Peyer's patch (tissue), 4 donors: ENCODE results near the gene RAPH1. TPM values are rescaled to one million over a fixed set of nuclear protein-coding genes. Genes with fewer than 3 reads are reported as not detected.

ENCODE experiments used
- DNase-seq, 3 donors: peaks; one replicate each; pipeline ENCODE4 v3.0.0-alpha.2; 2017 to 2019
- H3K27ac ChIP-seq, 4 donors: fragments of 200-600 bp; sonication (generic); one replicate each; pipeline ENCODE4 v1.5.1; 2016 to 2019
- H3K27me3 ChIP-seq, 2 donors: fragments of 200-600 bp; sonication (generic); one replicate each; pipeline ENCODE4 v1.5.1; 2019
- H3K36me3 ChIP-seq, 3 donors: fragments of 200-600 bp; sonication (generic); one replicate each; pipeline ENCODE4 v1.5.1; 2016 to 2019
- H3K4me1 ChIP-seq, 4 donors: fragments of 200-600 bp; sonication (generic); one replicate each; pipeline ENCODE4 v1.5.1; 2016 to 2019
- H3K4me3 ChIP-seq, 4 donors: fragments of 200-600 bp; sonication (generic); 1 replicate in 3 of 4; 2 replicates in 1 of 4; pipeline ENCODE4 v1.5.1; 2016 to 2019; ENCODE audit warnings: mild to moderate bottlenecking in 1 of 4
- H3K9me3 ChIP-seq, 4 donors: fragments of 200-600 bp; sonication (generic); one replicate each; pipeline ENCODE4 v1.5.1; 2016 to 2019; ENCODE audit warnings: mild to moderate bottlenecking in 1 of 4
- CTCF ChIP-seq, 6 experiments: fragments of 450-650 bp in 4 of 6; fragments of 200-600 bp in 2 of 6; sonication (generic) in 1 of 6; IDR thresholded peaks; one replicate each; pipeline ENCODE4 v1.5.1; 2017 to 2019; ENCODE audit warnings: antibody characterized with exemption in 6 of 6, mild to moderate bottlenecking in 3 of 6, moderate library complexity in 1 of 6
- POLR2A ChIP-seq, 2 donors: fragments of 450-650 bp; IDR thresholded peaks; one replicate each; pipeline ENCODE4 v1.5.1; 2017; ENCODE audit warnings: antibody characterized with exemption in 2 of 2, mild to moderate bottlenecking in 2 of 2, moderate library complexity in 2 of 2
- total RNA-seq, 4 donors: library from RNA; depleted of rRNA; stranded (reverse); fragments of >200 nt; gene quantifications; one replicate each; pipeline ENCODE4 v1.1.0, GENCODE V29; 2016

Gene RAPH1, protein sequence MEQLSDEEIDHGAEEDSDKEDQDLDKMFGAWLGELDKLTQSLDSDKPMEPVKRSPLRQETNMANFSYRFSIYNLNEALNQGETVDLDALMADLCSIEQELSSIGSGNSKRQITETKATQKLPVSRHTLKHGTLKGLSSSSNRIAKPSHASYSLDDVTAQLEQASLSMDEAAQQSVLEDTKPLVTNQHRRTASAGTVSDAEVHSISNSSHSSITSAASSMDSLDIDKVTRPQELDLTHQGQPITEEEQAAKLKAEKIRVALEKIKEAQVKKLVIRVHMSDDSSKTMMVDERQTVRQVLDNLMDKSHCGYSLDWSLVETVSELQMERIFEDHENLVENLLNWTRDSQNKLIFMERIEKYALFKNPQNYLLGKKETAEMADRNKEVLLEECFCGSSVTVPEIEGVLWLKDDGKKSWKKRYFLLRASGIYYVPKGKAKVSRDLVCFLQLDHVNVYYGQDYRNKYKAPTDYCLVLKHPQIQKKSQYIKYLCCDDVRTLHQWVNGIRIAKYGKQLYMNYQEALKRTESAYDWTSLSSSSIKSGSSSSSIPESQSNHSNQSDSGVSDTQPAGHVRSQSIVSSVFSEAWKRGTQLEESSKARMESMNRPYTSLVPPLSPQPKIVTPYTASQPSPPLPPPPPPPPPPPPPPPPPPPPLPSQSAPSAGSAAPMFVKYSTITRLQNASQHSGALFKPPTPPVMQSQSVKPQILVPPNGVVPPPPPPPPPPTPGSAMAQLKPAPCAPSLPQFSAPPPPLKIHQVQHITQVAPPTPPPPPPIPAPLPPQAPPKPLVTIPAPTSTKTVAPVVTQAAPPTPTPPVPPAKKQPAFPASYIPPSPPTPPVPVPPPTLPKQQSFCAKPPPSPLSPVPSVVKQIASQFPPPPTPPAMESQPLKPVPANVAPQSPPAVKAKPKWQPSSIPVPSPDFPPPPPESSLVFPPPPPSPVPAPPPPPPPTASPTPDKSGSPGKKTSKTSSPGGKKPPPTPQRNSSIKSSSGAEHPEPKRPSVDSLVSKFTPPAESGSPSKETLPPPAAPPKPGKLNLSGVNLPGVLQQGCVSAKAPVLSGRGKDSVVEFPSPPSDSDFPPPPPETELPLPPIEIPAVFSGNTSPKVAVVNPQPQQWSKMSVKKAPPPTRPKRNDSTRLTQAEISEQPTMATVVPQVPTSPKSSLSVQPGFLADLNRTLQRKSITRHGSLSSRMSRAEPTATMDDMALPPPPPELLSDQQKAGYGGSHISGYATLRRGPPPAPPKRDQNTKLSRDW
- 100 to 1,000 TPM in 1 of 4 donors, 10 to 100 TPM in 3; 31.4 to 103 (median 45.9) TPM for total RNA-seq

DNA sequence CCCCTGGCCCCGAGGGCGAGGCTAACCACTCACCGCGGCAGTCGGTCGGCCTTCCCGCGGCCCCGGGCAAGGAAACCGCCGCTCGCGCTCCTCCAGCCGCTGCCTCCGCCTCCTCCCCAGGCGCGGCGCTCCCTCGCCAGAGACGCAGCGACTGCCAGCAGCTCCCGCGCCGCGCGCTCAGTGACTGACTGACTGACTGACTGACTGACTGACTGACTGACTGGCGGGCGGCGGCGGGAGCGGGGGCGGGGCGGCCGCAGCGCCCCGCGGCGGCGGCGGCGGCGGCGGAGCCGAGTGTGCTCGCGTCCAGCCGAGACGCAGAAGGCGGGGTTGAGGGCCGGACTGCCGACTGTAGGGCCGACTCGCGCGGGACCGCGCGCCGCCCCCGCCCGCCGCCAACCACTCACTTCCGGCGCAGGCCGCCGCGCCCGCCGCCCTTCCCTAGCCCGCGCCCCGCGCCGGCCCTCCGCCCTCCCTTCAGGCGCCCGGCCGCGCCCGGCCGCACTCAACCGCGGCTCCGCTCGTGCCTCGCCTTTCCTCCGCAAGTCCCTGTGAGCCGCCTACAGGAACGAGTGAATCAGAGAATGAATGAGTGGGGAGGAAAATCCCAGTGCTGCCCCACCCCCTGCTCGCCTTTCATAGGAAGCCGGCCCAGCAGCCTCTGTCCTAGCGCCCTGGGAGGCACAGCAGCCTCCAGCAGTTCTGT, at the start of gene RAPH1:
Gene RAPH1 (minus strand): TSS at position 224 of the 706 bp plus-strand sequence. CDS start 39,948 bp downstream, outside the sequence.
- Histone ChIP-seq H3K27me3 (no peaks in the 10 kb centered on the region), H3K4me1 (peaks cover 0 to 22% (median 4%) of the 10 kb centered on the region in 4 donors), H3K27ac (peak within 1 kb of the TSS; percentile 79 to 99 (median 93)), H3K36me3 (no peaks in the 10 kb centered on the region), H3K4me3 (peak within 1 kb of the TSS; percentile 71 to 95 (median 85)), H3K9me3 (no peaks in the 10 kb centered on the region)
- TF ChIP-seq CTCF (IDR thresholded peaks at IDR 0.05) = peak in 2 of 6 experiments; percentile 7 to 25
- TF ChIP-seq POLR2A (IDR thresholded peaks at IDR 0.05) = peak; percentile 73 to 89
- peak; percentile 21 to 93 (median 90) for DNase-seq

DNA sequence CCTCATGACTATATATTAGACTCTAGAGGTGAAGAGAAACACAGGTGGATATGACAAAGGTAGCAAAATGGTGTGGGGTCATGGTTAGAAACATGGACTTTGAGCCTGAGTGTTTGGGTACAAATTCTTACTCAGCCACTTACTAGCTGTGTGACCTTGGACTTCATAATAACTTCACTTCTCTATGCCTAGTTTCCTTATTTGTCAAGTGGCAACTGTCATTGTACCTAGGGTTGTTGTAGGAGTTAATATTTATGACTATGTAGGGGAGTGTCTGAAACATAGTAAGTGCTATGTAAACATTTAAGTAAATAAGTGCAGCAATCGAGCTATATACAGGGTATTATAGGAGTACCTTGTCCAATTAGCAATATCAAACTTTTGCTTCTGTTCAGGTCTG, 49.7 kb upstream of the RAPH1 start:
- Histone ChIP-seq H3K27me3 (no peaks in the 10 kb centered on the region), H3K4me1 (peaks cover 0 to 40% (median 0%) of the 10 kb centered on the region in 4 donors)

GRCh38 chr2:203583701-203584100, 48.6 kb upstream of the RAPH1 start:
- DNase-seq = no peak

More for the DNA sequence above, 49.7 kb upstream of the RAPH1 start:
- H3K27ac ChIP-seq = peak overlapping the region in 2 of 4 donors; percentile 49 to 56
- no peak for TF ChIP-seq CTCF (IDR thresholded peaks at IDR 0.05)
- no peak for TF ChIP-seq POLR2A (IDR thresholded peaks at IDR 0.05)
- H3K36me3 ChIP-seq = no peaks in the 10 kb centered on the region
- H3K9me3 ChIP-seq = no peaks in the 10 kb centered on the region
- no peak for DNase-seq
- H3K4me3 ChIP-seq = no peak overlapping the region

GRCh38 chr2:203583084-203583695, 48.1 kb upstream of the RAPH1 start:
- Histone ChIP-seq H3K36me3 (no peaks in the 10 kb centered on the region), H3K27me3 (no peaks in the 10 kb centered on the region), H3K27ac (peak overlapping the region in 2 of 4 donors; percentile 38 to 45), H3K9me3 (no peaks in the 10 kb centered on the region), H3K4me1 (peaks cover 0 to 46% (median 0%) of the 10 kb centered on the region in 4 donors), H3K4me3 (no peak overlapping the region)
- DNase-seq = no peak
- TF ChIP-seq CTCF (IDR thresholded peaks at IDR 0.05) = no peak
- TF ChIP-seq POLR2A (IDR thresholded peaks at IDR 0.05) = no peak

More at GRCh38 chr2:203583701-203584100, 48.6 kb upstream of the RAPH1 start:
- Histone ChIP-seq H3K27ac (no peak overlapping the region), H3K9me3 (no peaks in the 10 kb centered on the region), H3K27me3 (no peaks in the 10 kb centered on the region), H3K4me3 (no peak overlapping the region), H3K4me1 (peaks cover 0 to 46% (median 0%) of the 10 kb centered on the region in 4 donors), H3K36me3 (no peaks in the 10 kb centered on the region)
- TF ChIP-seq CTCF (IDR thresholded peaks at IDR 0.05) = no peak
- no peak for TF ChIP-seq POLR2A (IDR thresholded peaks at IDR 0.05)
